OCI-LY1 (cell line): Measurements from ENCODE around the gene HBG2.

Experiments
- CTCF ChIP-seq: fragments of 200-600 bp; sonication (generic), shearing (Covaris generic); IDR thresholded peaks from 2 replicates; pipeline ENCODE4 v1.5.1; 2017; ENCODE audit warnings: mild to moderate bottlenecking, antibody characterized with exemption, low read length, moderate library complexity, mixed read lengths
- EZH2 ChIP-seq: fragments of 200-600 bp; sonication (generic), shearing (Covaris generic); IDR thresholded peaks from 2 replicates; pipeline ENCODE4 v1.8.0; 2017; ENCODE audit warnings: borderline replicate concordance, mixed run types, mild to moderate bottlenecking, antibody characterized with exemption, low read length, moderate library complexity, mixed read lengths

GRCh38 chr11:5224538-5225479 is 29.8 kb downstream of the HBG2 start:
- TF ChIP-seq EZH2, result no peak
- TF ChIP-seq CTCF, result no peak
